Upper lobe of right lung (tissue), 1 donor: Measurements from ENCODE around the gene GET3. TPM values are rescaled to one million over a fixed set of nuclear protein-coding genes. Genes with fewer than 3 reads are reported as not detected.

ENCODE experiments used
- ATAC-seq: fragments of 200-7000 bp; cut with Tn5 transposase; one replicate; pipeline ENCODE4 v1.9.1; 2020; ENCODE audit warnings: mild to moderate bottlenecking, moderate library complexity
- DNase-seq: peaks from one replicate; pipeline ENCODE4 v3.0.0-alpha.2; 2020
- H3K27ac ChIP-seq: fragments of 200-600 bp; one replicate; pipeline ENCODE4 v1.8.0; 2022
- H3K27me3 ChIP-seq: fragments of 200-600 bp; one replicate; pipeline ENCODE4 v1.8.0; 2022; ENCODE audit warnings: mild to moderate bottlenecking
- H3K36me3 ChIP-seq: fragments of 200-600 bp; one replicate; pipeline ENCODE4 v1.8.0; 2022
- H3K4me1 ChIP-seq: fragments of 200-600 bp; one replicate; pipeline ENCODE4 v1.8.0; 2022
- H3K4me3 ChIP-seq: fragments of 200-600 bp; one replicate; pipeline ENCODE4 v1.8.0; 2022; ENCODE audit warnings: mild to moderate bottlenecking
- H3K9me3 ChIP-seq: fragments of 200-600 bp; one replicate; pipeline ENCODE4 v1.8.0; 2022
- intact Hi-C: fragments of 100-400 bp; cut with DNase I; formaldehyde crosslinking; loops from one replicate; pipeline ENCODE4 v1.11.0; 2022
- total RNA-seq: library from RNA; stranded (reverse); fragmentation: NEBNext Ultra II Directional; extraction: Animal tissue kit (Norgen Biotek cat#: 25700); gene quantifications from one replicate; pipeline ENCODE4 v1.2.1, GENCODE V29; 2021
- TF ChIP-seq, protein P1 (sequence below): fragments of 200-600 bp; IDR thresholded peaks from one replicate; pipeline ENCODE4 v1.8.0; 2022; ENCODE audit warnings: antibody characterized with exemption
- donor health status: DM: no; HTN: yes; CAD: no; lungs with severe emphysema.

Gene GET3
- total RNA-seq, 1 donor from 2014 or later, result 55.2 TPM

GRCh38 chr19:12787458-12787857 is 50.2 kb downstream of the GET3 start:
- H3K27me3 ChIP-seq, result no peaks in the 10 kb centered on the region
- no peaks in the 10 kb centered on the region for H3K36me3 ChIP-seq
- intact Hi-C loops, result no loop called here
- H3K27ac ChIP-seq, result peak overlapping the region; percentile 100
- no peak overlapping the region for H3K4me3 ChIP-seq
- TF ChIP-seq, protein P1, sequence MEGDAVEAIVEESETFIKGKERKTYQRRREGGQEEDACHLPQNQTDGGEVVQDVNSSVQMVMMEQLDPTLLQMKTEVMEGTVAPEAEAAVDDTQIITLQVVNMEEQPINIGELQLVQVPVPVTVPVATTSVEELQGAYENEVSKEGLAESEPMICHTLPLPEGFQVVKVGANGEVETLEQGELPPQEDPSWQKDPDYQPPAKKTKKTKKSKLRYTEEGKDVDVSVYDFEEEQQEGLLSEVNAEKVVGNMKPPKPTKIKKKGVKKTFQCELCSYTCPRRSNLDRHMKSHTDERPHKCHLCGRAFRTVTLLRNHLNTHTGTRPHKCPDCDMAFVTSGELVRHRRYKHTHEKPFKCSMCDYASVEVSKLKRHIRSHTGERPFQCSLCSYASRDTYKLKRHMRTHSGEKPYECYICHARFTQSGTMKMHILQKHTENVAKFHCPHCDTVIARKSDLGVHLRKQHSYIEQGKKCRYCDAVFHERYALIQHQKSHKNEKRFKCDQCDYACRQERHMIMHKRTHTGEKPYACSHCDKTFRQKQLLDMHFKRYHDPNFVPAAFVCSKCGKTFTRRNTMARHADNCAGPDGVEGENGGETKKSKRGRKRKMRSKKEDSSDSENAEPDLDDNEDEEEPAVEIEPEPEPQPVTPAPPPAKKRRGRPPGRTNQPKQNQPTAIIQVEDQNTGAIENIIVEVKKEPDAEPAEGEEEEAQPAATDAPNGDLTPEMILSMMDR, result no peak
- no peak for ATAC-seq
- no peak for DNase-seq
- H3K9me3 ChIP-seq, result no peaks in the 10 kb centered on the region
- H3K4me1 ChIP-seq, result peaks cover 67% of the 10 kb centered on the region

DNA sequence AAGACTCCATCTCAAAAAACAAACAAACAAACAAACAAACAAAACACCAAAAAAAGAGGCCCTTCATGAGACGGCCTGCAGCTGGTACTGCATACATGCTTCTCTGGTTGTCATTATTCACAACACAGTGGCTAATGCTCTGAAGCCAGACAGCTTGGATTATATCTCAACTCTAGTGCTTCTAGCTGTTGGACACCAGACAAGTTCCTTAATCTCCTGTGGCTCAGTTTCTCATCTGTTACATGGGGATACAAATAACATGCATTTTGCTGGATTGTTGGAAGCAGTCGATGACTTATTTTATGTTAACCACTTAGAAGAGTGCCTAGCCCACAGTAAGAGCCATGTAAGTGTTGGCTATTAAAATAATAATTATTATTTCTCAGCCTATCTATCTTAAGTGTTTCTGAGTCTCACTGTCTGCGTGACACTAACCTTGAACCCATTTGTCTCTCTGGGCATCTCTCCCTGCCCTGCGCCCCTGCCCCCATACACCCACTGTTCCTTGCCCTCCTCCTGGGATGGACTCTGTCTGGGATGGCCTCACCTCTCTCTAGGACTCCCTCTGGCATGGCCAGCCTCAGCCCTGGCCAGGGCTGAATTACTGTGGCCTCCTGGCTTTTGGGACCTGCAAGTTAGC is 50.9 kb downstream of the GET3 start:
- intact Hi-C loops, result no loop called here
- no peak for ATAC-seq
- peaks cover 62% of the 10 kb centered on the region for H3K4me1 ChIP-seq
- H3K4me3 ChIP-seq, result peak overlapping the region; percentile 88
- H3K27me3 ChIP-seq, result no peaks in the 10 kb centered on the region
- no peaks in the 10 kb centered on the region for H3K36me3 ChIP-seq
- H3K27ac ChIP-seq, result peak overlapping the region; percentile 100
- no peaks in the 10 kb centered on the region for H3K9me3 ChIP-seq
- no peak for DNase-seq
- TF ChIP-seq, protein P1, result no peak

DNA sequence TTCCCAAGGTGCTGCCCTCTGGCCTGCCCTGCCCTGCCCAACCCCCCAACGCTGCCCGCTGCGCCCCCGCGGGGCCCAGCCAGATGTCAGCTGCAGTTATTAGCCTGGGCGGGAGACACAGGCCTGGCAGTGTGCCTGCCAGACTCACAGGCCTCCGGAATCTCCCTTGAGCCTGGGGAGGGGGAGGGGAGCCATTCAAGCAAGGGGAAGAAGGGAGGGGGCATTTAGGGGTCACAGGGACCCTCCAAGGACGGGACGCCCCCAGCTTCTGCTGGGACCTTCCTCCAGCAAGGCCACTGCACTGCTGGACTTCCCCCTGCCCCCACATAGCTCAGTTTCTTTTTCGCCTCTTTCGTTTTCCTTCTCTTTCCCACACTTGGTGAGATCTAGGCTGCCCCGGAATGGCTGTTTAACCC is 51.4 kb downstream of the GET3 start:
- H3K36me3 ChIP-seq, result no peaks in the 10 kb centered on the region
- peaks cover 56% of the 10 kb centered on the region for H3K4me1 ChIP-seq
- intact Hi-C loops, result no loop called here
- DNase-seq, result peak; percentile 91
- peak overlapping the region; percentile 88 for H3K4me3 ChIP-seq
- no peaks in the 10 kb centered on the region for H3K9me3 ChIP-seq
- no peaks in the 10 kb centered on the region for H3K27me3 ChIP-seq
- no peak for ATAC-seq
- TF ChIP-seq, protein P1, result no peak
- peak overlapping the region; percentile 100 for H3K27ac ChIP-seq

DNA sequence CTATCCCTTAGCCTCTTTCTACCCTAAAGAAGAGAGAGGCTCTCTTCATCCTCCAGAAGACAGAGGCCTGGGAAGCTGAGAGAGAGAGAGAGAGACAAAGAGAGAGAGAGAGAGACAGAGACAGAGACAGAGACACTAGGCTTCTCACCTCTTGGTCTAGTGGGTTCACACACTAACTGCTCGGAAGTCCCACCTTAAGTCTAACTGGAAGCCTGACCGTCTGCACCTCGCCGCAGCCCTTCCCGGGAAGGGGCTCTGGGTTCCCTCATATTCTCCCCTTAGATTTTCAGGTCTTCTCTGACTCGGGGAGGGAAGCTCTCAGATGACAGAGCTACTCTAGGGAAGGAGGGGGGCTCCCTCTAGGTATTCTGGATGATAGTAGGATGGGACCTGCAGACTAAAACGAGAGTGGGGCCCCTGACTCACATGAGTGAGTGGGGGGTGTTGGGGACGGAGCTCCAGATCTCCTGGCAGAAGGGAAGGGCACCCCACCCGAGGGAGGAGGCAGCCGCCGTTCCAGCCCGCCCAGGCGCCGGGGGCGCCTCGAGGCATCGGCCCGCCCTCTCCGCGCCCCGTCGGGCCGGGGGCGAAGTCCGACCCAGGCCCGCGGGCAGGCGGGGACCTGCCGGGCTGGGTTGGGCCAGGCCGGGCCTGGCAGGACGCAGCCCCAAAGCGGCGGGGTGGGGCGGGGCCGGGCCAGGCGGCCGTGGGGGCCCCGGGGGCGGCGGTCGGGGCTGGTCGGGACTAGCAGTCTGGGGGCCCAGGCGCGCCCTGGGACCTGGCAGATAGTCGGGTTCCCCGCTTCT is 52.0 kb downstream of the GET3 start:
- Histone ChIP-seq H3K27ac (peak overlapping the region; percentile 100), H3K36me3 (no peaks in the 10 kb centered on the region), H3K4me1 (peaks cover 50% of the 10 kb centered on the region), H3K4me3 (peak overlapping the region; percentile 88), H3K27me3 (no peaks in the 10 kb centered on the region), H3K9me3 (no peaks in the 10 kb centered on the region)
- TF ChIP-seq, protein P1, result no peak
- ATAC-seq (no peak), DNase-seq (no peak)
- intact Hi-C loops, result no loop called here

- Histone ChIP-seq H3K27ac (peak overlapping the region; percentile 100), H3K27me3 (no peaks in the 10 kb centered on the region), H3K4me1 (peaks cover 43% of the 10 kb centered on the region), H3K36me3 (no peaks in the 10 kb centered on the region), H3K9me3 (no peaks in the 10 kb centered on the region), H3K4me3 (peak overlapping the region; percentile 88)
- TF ChIP-seq, protein P1, result no peak
- peak; percentile 58 for ATAC-seq
- DNase-seq, result peak; percentile 99
- intact Hi-C loops, result no loop called here
Measured at GRCh38 chr19:12789904-12790619, 52.8 kb downstream of the GET3 start.
